DND-41 (cell line): Measurements from ENCODE around the gene SPATA6L.

ENCODE experiments used
- EZH2 ChIP-seq: IDR thresholded peaks from 3 replicates; pipeline ENCODE4 v1.6.1; 2012; ENCODE audit warnings: borderline replicate concordance, low read depth, mild to moderate bottlenecking, moderate library complexity, low read length, inconsistent platforms; ENCODE audit not compliant: severe bottlenecking
- TF ChIP-seq, protein P1 (sequence below): IDR thresholded peaks from 2 replicates; pipeline ENCODE4 v1.5.1; 2012; ENCODE audit warnings: borderline replicate concordance, low read length, moderate library complexity, mild to moderate bottlenecking; ENCODE audit not compliant: poor library complexity, severe bottlenecking; ENCODE audit errors: extremely low read depth

GRCh38 chr9:4604678-4605095 is 61.6 kb downstream of the SPATA6L start:
- TF ChIP-seq, protein P1, sequence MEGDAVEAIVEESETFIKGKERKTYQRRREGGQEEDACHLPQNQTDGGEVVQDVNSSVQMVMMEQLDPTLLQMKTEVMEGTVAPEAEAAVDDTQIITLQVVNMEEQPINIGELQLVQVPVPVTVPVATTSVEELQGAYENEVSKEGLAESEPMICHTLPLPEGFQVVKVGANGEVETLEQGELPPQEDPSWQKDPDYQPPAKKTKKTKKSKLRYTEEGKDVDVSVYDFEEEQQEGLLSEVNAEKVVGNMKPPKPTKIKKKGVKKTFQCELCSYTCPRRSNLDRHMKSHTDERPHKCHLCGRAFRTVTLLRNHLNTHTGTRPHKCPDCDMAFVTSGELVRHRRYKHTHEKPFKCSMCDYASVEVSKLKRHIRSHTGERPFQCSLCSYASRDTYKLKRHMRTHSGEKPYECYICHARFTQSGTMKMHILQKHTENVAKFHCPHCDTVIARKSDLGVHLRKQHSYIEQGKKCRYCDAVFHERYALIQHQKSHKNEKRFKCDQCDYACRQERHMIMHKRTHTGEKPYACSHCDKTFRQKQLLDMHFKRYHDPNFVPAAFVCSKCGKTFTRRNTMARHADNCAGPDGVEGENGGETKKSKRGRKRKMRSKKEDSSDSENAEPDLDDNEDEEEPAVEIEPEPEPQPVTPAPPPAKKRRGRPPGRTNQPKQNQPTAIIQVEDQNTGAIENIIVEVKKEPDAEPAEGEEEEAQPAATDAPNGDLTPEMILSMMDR, result peak; percentile 73
- TF ChIP-seq EZH2, result no peak
